SU-DHL-6 (cell line): Measurements from ENCODE around the gene RGCC.
A peak's percentile ranks its signal among the peaks of the same experiment; 100 is the strongest.
"Not testable (repeated sequence)": the region's sequence is repeated elsewhere in the genome, so short reads cannot be mapped to it uniquely, and the experiment has no call there.

Source experiments
- H2AFZ ChIP-seq: fragments of 200-600 bp; sonication (generic); 2 replicates; pipeline ENCODE4 v1.6.1; 2014; ENCODE audit warnings: low read depth, mild to moderate bottlenecking, moderate library complexity, mixed read lengths, antibody characterized with exemption, low read length; ENCODE audit not compliant: severe bottlenecking
- H3F3A ChIP-seq: fragments of 200-600 bp; shearing (Covaris generic); 2 replicates; pipeline ENCODE4 v1.6.0; 2016; ENCODE audit warnings: antibody characterized with exemption, mild to moderate bottlenecking; ENCODE audit not compliant: insufficient read depth
- H3K27ac ChIP-seq: fragments of 200-600 bp; sonication (generic); 2 replicates; pipeline ENCODE4 v1.5.1; 2016; ENCODE audit warnings: low read depth, mild to moderate bottlenecking, low read length, moderate library complexity, mixed read lengths
- H3K27me3 ChIP-seq: fragments of 200-600 bp; sonication (generic), shearing (Covaris generic); 2 replicates; pipeline ENCODE4 v1.6.0; 2014; ENCODE audit warnings: mild to moderate bottlenecking, low read length
- H3K36me3 ChIP-seq: fragments of 200-600 bp; sonication (generic); 2 replicates; pipeline ENCODE4 v1.6.1; 2014; ENCODE audit warnings: mild to moderate bottlenecking, low read length, mixed read lengths
- H3K4me2 ChIP-seq: fragments of 300-600, 200-600 bp; shearing (Covaris generic), sonication (generic); 2 replicates; pipeline ENCODE4 v1.6.0; 2014; ENCODE audit warnings: low read length, low read depth, mild to moderate bottlenecking; ENCODE audit not compliant: poor library complexity, severe bottlenecking
- H3K4me3 ChIP-seq: fragments of 200-600 bp; sonication (generic); 2 replicates; pipeline ENCODE4 v1.5.1; 2014; ENCODE audit warnings: antibody characterized with exemption, low read length, mild to moderate bottlenecking, mixed read lengths; ENCODE audit not compliant: insufficient read depth, poor library complexity, severe bottlenecking
- H3K79me2 ChIP-seq: fragments of 200-600 bp; sonication (generic); 2 replicates; pipeline ENCODE4 v1.6.1; 2014; ENCODE audit warnings: mild to moderate bottlenecking, low read length, moderate library complexity; ENCODE audit not compliant: insufficient read depth
- H3K9ac ChIP-seq: fragments of 200-600 bp; sonication (generic); 2 replicates; pipeline ENCODE4 v1.7.0; 2014; ENCODE audit warnings: mild to moderate bottlenecking, low read length
- H3K9me2 ChIP-seq: fragments of 200-600 bp; sonication (generic); replicated peaks from 2 replicates; pipeline ENCODE4 v1.6.1; 2014; ENCODE audit warnings: low read length; ENCODE audit not compliant: insufficient read depth
- H3K9me3 ChIP-seq: fragments of 200-600 bp; sonication (generic); 2 replicates; pipeline ENCODE4 v1.6.1; 2014; ENCODE audit warnings: low read length, mixed read lengths; ENCODE audit not compliant: insufficient read depth
- H4K20me1 ChIP-seq: fragments of 200-600 bp; sonication (generic); 2 replicates; pipeline ENCODE4 v1.6.1; 2014; ENCODE audit warnings: low read depth, mild to moderate bottlenecking, antibody characterized with exemption, low read length, moderate library complexity, mixed read lengths
- EZH2phosphoT487 ChIP-seq: fragments of 200-600 bp; sonication (generic), shearing (Covaris generic); conservative IDR thresholded peaks from 2 replicates; pipeline ENCODE4 v1.6.1; 2018; ENCODE audit warnings: mild to moderate bottlenecking, antibody characterized with exemption, low read length, moderate library complexity, mixed read lengths
- TF ChIP-seq, protein P1 (sequence below): fragments of 200-600 bp; sonication (generic); IDR thresholded peaks from one replicate; pipeline ENCODE4 v1.5.1; 2017; ENCODE audit warnings: antibody characterized with exemption, mild to moderate bottlenecking, low read length, moderate library complexity; ENCODE audit not compliant: insufficient read depth, poor library complexity, severe bottlenecking

The RGCC gene

DNA sequence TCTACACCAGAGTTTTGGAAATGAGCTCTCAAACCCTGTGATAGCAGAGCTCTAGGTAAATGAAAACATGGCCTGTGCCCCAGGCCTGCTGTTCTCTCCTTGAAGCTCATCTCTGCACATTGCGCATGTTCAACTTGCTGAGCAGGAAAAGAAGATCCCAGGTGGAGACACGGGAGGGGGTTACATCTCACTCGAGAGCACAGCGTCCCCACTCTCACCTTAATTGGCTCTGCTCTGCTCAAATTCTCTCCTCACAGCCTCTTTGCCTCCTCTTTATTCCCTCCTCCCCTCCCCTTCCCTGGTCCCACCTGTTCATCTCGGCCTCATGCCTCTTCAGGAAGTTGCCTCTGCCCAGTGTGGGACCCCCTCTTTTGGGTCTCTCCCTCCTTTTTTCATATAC, 44.7 kb downstream of the RGCC start:
- Histone ChIP-seq H3K9ac (peak overlapping the region; percentile 57), H3K36me3 (peaks cover 3% of the 10 kb centered on the region)

DNA sequence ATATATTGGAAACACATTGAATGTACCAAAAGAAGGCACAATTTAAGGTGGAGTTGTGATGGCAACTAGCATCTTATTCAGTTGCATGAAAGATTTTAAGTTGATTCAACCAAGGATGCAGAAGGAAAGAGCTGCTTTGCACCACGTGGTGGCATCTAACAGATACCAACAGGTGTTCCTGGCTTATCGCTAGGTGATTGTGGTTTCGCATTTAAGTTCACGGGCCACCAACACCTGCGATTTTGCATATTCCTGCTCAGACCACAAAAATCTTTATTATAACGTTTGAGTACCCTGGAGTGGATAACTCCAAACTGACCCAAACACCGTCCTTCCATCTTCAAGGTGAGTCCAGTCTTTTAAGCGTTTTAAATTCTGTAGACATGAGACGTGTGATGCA, 45.3 kb downstream of the RGCC start:
- Histone ChIP-seq H3K27me3 (no peaks in the 10 kb centered on the region), H3K9ac (peak overlapping the region; percentile 57), H3K9me3 (peaks cover 3% of the 10 kb centered on the region; the same call in 1 of the 2 replicates), H3K36me3 (peaks cover 3% of the 10 kb centered on the region), H4K20me1 (no peaks in the 10 kb centered on the region), H3F3A (peaks cover 48% of the 10 kb centered on the region), H2AFZ (peak overlapping the region; percentile 17), H3K79me2 (no peaks in the 10 kb centered on the region), H3K4me2 (peak overlapping the region; percentile 78), H3K4me3 (peak overlapping the region; percentile 40), H3K9me2 (no peaks in the 10 kb centered on the region), H3K27ac (peak overlapping the region; percentile 99)
- no peak for TF ChIP-seq EZH2phosphoT487
- TF ChIP-seq, protein P1, sequence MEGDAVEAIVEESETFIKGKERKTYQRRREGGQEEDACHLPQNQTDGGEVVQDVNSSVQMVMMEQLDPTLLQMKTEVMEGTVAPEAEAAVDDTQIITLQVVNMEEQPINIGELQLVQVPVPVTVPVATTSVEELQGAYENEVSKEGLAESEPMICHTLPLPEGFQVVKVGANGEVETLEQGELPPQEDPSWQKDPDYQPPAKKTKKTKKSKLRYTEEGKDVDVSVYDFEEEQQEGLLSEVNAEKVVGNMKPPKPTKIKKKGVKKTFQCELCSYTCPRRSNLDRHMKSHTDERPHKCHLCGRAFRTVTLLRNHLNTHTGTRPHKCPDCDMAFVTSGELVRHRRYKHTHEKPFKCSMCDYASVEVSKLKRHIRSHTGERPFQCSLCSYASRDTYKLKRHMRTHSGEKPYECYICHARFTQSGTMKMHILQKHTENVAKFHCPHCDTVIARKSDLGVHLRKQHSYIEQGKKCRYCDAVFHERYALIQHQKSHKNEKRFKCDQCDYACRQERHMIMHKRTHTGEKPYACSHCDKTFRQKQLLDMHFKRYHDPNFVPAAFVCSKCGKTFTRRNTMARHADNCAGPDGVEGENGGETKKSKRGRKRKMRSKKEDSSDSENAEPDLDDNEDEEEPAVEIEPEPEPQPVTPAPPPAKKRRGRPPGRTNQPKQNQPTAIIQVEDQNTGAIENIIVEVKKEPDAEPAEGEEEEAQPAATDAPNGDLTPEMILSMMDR: no peak

More for the DNA sequence above, 44.7 kb downstream of the RGCC start:
- peak overlapping the region; percentile 40 for H3K4me3 ChIP-seq
- no peaks in the 10 kb centered on the region for H3K9me2 ChIP-seq
- peaks cover 48% of the 10 kb centered on the region for H3F3A ChIP-seq
- peak overlapping the region; percentile 99 for H3K27ac ChIP-seq
- H4K20me1 ChIP-seq: no peaks in the 10 kb centered on the region
- TF ChIP-seq EZH2phosphoT487: no peak
- TF ChIP-seq, protein P1: no peak
- H3K4me2 ChIP-seq: peak overlapping the region; percentile 78
- H3K9me3 ChIP-seq: peaks cover 3% of the 10 kb centered on the region; the same call in 1 of the 2 replicates
- no peaks in the 10 kb centered on the region for H3K79me2 ChIP-seq
- H2AFZ ChIP-seq: no peak overlapping the region
- no peaks in the 10 kb centered on the region for H3K27me3 ChIP-seq

DNA sequence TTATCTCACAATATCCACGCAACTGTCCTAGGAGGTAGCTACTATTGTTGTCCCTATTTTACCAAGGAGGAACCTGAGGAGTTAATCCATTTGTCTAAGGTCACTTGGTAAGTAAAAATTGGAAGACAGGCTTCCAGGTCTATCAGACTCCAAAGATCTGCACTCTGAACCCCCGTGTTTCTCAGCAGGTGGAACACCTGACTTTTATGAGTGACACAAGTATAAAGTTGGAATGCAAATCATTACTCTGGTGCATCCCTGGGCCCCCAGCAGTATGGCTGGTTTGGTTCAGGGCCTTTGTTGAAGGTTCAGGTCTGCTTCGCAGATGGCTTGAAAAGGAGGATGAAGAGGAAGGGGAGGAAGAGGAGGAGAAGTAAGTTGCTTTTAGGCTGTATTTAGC, 46.0 kb downstream of the RGCC start:
- Histone ChIP-seq H2AFZ (no peak overlapping the region), H3K9me3 (peaks cover 3% of the 10 kb centered on the region; the same call in 1 of the 2 replicates), H3K4me2 (peak overlapping the region; percentile 78), H3F3A (peaks cover 48% of the 10 kb centered on the region), H3K9ac (peak overlapping the region; percentile 46), H4K20me1 (no peaks in the 10 kb centered on the region), H3K36me3 (peaks cover 3% of the 10 kb centered on the region), H3K79me2 (no peaks in the 10 kb centered on the region), H3K9me2 (no peaks in the 10 kb centered on the region), H3K27me3 (no peaks in the 10 kb centered on the region), H3K4me3 (peak overlapping the region; percentile 40), H3K27ac (peak overlapping the region; percentile 99)
- TF ChIP-seq, protein P1: no peak
- no peak for TF ChIP-seq EZH2phosphoT487

DNA sequence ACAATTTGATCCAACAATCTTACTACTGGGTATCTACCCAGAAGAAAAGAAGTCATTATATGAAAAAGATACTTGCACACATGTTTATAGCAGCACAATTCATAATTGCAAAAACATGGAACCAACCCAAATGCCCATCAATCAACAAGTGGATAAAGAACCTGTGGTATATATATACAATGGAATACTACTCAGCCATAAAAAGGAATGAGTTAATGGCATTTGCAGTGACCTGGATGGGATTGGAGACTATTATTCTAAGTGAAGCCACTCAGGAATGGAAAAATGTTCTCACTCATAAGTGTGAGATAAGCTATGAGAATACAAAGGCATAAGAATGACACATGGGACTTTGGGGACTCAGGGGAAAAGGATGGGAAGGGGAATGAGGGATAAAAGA, 47.3 kb downstream of the RGCC start:
- not testable (repeated sequence) for H3K9me3 ChIP-seq, H3K4me3 ChIP-seq, H2AFZ ChIP-seq, H4K20me1 ChIP-seq, H3K27ac ChIP-seq, H3K79me2 ChIP-seq, H3K9me2 ChIP-seq, H3K9ac ChIP-seq, H3K36me3 ChIP-seq, H3K4me2 ChIP-seq, H3K27me3 ChIP-seq
- peaks cover 48% of the 10 kb centered on the region for H3F3A ChIP-seq
